Measurements from ENCODE around the gene IFITM10.
"Not testable (repeated sequence)": the region's sequence is repeated elsewhere in the genome, so short reads cannot be mapped to it uniquely, and the experiment has no call there.

Gene IFITM10

DNA sequence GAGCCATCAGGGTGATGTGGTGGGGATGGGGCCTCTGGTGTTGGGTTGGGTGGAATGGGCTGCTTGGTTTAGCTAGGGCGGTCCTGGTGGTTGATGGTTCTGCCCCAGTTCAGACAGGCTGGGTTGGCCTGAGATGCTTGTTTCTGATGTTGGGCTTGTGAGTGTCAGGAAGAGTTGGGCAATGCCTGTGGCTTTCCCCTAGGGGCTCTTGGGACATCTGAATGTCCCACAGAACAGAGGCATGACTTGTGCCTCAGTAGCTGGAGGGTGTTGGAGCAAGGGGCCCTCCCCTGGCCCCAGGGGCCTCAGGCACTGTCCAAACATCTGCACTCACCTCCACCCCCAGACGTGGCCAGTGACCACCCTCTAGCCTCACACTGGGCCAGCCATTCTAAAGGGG, 27.3 kb upstream of the IFITM10 start:
- DNase-seq (ENCODE audit: low spot score), result no peak

DNA sequence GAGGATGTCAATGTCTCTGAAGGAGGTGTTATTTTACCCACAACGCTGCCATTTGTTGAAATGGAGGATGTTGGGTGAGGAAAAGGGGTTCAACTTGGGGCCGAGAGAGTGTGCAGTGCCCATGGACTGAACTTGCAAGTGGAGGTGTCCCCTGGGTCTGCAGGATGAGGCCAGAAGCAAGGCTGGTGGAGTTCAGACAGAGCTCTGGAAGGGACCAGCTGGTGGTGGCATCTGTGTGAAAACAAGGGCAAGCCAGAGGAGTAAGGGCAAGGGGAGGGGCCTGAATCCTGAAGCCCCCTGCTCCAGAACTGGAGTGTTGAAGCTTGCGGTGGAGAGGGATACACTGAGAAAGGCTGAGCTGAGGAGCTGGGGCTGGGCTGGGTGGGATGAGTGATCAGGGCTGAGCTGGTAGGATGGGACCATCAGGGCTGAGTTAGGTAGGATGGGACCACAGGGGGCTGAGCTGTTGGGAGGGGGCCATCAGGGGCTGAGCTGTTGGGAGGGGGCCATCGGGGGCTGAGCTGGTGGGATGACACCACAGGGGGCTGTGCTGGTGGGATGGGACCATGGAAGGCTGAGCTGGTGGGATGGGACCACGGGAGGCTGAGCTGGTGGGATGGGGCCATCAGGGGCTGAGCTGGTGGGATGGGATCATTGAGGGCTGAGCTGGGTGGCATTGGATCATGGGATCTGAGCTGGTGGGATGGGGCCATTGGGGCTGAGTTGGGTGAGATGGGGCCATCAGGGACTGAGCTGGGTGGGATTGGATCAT, 26.7 kb upstream of the IFITM10 start:
- no peak for DNase-seq (ENCODE audit: low spot score)

DNA sequence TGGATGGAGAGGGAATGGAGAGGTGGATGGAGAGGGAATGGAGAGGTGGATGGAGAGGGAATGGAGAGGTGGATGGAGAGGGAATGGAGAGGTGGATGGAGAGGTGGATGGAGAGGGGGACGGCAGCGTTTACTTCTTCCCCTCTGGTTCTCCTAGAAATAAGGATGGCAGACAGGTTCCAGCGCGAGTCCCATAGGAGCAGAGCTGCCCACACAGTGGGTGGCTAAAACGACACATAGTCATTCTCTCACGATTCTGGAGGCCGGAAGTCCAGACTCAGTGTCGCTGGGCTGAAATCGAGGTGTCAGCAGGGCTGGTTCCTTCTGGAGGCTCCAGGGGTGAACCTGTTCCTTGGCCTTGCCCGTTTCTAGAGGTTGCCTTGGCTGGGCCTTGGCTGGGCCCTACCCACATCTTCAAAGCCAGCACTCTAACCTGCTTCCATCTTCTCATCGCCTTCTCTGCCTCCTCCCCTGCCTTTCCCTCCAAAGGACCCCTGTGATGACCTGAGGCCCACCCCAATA, 26.0 kb upstream of the IFITM10 start:
- no peak for DNase-seq (ENCODE audit: low spot score)

DNA sequence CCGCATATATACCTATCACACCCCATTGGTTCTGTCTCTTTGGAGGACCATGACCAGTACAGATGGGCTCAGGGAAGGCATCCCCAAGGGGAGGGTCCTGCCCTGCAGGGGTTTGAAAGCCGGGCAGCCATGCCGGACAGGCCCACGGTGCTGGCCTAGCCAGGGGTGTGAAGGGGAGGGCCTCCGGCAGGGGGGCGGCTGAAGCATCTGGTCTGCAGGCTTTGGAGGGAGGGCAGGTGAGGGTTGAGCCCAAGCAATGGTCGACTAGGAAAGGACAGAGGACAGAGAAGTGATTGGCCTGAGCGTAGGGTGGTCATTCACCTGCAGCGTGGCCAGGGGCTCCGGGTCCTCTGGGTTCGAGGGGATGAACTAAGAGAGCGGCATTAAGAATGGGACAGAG, 24.5 kb upstream of the IFITM10 start:
- DNase-seq (ENCODE audit: low spot score), result no peak

DNA sequence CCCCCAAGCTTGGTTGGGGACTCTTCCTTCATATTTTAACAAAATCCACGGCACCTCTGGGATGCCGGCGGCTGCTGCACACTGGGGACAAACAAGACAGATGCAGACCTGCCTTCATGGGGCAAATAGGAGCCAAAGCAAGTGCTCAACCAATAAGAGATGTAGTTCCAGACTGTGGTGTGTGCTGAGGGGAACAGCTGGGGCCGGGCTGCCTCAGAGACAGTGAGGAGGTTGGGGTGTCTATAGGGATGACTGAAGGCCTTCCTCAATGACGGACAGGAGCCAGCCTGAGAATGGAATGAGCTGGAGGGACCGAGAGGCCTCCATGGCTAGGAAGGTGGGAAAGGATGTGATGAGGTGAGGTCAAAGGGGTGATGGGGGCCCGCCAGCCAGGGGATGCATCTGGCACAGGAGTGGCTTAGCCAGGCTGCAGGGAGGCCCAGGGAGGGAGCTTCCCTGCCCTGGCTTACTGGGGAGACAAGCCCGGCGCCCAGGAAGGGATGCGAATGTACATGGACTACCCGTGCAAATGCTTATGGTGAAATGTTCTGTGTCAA, 23.7 kb upstream of the IFITM10 start:
- DNase-seq (ENCODE audit: low spot score), result no peak

DNA sequence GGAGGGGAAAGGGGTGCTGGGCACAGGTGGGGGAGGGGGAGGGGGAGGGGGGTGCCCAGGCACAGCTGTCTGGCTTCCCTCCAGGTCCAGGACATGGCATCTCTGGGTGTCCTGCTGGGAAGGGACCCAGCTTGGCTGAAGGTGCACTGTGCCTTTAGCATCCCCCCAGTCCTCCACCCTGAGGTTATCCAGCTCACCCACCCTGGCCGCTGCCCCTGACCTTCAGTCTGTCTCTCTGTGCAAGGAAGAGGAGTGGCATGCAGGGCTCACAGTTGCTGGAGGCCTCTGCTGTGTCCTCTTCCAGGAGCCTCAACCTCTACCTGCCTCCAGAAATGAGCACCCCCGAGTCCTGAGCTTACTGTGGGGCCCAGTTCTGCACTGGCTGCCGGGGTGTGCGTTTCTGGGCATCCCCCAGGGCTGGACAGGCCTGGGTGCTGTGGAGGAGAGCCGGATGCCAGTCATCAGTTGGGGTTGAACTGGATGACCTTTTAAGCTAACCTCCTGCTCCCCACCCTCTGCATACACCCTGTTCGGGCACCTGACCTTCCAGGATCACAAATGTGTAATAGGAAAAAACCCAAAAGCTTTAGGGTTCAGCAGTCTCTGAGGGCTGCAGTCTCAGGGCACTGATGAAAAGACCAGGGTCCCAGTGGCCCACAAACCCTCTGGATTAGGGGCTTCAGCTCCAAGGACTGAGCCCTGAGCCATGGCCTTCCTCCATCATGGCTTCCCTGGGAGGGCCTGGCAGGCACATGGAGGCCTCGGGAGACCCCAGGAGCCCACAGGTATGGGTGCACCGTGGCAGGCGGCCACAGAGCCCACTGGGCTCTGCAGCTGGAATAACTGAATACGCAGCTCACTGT, 23.0 kb upstream of the IFITM10 start:
- DNase-seq (ENCODE audit: low spot score), result no peak

DNA sequence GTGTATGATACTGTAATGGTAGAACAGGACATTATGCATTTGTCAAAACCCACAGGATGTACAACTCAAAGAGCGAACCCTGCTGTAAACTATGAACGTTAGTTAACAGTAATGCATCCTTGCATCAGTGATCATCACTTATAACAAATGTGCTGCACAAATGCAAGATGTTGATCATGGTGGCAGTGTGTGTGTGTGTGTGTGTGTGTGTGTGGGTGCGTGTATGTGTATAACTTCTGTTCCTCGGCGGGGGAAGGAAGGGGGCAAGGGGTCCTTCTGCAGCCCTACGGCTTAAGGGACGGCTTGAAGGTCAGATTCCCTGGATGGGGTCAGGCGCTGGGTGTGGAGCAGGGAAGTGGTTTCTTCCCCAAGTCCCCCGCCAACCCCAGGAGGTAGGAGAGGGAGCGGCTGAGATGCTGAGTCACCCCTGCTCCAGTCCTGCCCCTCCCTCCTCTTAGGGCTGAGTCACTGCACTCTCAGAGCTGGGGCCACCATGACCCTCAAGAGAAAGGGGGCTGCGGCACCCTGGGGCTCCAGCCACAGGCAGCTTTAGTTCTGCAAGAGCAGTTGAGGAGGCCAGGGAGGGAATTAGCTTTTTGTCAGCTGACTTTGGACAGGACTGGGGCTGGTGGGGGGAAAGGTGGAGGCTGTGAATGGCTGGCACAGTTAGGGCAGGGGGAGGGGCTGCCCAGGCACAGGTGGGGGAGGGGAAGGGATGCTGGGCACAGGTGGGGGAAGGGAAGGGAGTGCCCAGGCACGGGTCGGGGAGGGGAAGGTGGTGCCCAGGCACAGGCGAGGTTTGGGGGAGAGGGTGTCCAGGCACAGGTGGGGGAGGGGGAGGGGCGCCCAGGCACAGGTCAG, 22.1 kb upstream of the IFITM10 start:
- no peak for DNase-seq (ENCODE audit: low spot score)

DNA sequence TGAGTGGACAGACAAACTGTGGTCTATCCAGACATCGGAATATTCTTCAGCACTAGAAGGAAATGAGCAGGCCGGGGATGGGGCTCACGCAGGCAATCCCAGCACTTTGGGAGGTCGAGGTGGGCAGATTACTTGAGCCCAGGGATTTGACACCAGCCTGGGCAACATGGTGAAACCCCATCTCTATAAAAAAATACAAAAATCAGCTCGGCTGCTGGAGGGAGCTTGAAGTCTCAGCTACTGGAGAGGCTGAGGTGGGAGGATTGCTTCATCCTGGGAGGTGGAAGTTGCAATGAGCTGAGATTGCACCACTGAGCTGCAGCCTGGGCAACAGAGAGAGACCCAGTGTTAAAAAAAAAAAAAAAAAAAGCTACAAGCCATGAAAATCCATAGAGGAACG, 21.3 kb upstream of the IFITM10 start:
- DNase-seq (ENCODE audit: low spot score), result no peak

DNA sequence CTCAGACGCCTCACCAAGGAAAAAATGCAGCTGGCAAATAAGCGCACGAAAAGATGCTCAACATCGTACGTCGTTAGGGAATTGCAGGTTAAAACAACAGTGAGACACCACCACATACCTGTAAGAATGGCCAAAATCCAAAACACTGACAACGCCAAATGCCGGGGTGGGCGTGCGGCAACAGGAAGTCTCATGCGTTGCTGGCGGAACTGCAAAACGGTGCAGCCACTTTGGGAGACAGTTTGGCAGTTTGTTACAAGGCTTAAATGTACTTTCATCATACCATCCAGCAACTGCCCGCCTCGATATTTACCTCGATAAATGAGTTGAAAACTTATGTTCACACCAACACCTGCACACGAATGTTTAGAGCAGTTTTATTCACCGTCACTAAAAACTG, 20.9 kb upstream of the IFITM10 start:
- DNase-seq (ENCODE audit: low spot score), result no peak

DNA sequence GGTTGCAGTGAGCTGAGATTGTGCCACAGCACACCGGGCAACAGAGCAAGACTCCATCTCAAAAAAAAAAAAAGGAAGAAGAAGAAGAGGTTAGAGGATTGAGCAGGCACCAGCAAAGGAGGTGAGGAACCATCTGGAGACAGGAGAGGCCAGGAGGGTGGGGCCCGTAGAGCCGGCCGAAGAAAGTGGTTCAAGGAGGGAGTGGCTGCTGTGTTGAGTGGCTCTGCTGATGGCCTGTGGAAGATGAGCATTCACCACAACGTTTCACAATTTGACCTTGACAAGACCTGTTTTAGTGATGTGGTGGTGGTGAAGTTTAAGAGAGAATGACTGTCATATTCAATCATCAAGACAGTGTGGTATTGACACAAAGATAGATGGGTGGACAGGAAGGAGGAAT, 20.1 kb upstream of the IFITM10 start:
- no peak for DNase-seq (ENCODE audit: low spot score)

DNA sequence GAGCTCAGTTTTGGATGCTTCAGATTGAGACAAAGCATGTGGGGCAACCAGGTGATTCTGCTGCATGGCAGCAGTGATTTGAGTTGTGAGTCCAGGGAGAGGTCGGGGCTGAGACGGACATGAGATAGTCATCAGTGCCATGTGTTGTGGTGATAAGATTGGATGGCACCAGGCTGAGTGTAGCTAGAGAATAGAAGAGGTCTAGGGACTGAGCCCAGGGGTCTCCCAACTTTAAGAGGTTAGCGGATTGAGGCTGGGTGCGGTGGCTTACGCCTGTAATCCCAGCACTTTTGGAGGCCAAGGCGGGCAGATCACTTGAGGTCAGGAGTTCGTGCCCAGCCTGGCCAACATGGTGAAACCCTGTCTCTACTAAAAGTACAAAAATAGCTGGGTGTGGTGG, 19.7 kb upstream of the IFITM10 start:
- no peak for DNase-seq (ENCODE audit: low spot score)

DNA sequence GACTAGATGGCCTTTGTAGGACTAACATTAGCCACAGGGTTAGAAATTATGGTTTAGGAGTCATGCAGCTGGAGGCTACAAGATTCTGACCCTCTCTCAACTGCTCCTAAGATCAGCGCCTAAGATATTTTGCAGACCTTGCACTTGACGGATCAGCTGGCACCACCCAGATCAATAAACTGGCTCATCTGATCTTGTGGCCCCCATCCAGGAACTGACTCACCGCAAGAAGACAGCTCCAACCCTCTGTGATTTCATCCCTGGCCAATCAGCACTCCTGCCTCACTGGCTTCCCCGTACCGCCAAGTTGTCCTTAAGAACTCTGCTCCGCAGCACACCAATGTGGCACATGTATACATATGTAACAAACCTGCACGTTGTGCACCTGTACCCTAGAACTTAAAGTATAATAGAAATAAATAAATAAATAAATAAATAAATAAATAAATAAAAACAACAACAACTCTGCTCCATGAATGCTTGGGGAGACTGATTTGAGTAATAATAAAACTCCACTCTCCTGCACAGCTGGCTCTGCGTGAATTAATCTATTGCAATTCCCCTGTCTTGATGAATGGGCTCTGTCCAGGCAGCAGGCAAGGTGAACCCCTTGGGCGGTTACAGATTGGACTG, 19.0 kb upstream of the IFITM10 start:
- not testable (repeated sequence) for DNase-seq (ENCODE audit: low spot score)

DNA sequence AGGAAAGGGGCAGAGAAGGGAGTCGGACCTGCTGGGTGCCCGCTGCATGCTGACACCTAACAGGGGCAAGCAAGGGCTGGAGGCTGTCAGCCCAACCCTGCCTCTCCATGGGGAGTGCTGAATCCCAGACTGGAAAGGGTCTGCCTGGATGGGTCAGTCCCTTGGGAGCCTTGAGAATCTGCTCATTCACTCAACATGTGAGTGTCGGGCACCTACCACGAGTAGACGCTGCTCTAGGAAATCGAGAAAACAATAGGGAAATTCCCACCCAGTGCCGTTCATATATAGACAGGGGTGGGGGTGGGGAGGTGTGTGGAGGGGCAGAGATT, 17.7 kb upstream of the IFITM10 start:
- DNase-seq (ENCODE audit: low spot score), result no peak

DNA sequence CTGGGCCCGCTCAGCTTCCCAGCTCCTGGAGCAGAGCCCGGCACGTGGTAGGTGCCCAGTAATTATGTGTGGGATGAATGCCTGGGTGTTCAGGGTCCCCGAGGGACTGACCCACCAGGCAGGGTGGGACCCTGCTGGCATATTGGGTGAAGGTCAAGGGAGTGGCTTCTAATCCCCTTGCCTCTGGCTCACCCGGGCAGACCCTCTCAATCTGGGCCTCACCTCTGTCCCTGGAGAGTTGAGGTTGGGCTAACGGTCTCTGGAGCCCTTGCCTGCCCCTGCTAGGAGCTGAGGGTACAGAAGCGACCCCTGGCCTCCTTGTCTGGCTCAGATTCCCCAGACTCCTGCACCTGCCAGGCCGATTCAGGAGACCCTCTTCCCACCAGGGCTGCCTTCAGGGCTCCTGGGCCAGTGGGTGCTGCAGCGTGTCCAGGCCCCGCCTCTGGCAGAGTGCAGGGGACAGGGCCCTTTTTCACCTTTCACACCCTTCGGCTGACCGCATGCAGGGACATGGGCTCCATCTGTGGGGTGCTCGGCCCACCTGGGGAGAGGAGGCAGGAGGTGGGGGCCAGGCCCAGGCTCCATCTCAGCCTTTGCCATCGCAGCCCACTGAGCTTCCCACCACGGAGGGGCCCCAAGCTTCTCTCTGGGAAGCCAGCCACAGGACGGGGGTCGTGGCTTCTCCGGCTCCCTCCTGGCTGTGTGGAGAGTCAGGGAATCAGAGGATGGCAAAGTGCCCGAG, 17.2 kb upstream of the IFITM10 start:
- no peak for DNase-seq (ENCODE audit: low spot score)

DNA sequence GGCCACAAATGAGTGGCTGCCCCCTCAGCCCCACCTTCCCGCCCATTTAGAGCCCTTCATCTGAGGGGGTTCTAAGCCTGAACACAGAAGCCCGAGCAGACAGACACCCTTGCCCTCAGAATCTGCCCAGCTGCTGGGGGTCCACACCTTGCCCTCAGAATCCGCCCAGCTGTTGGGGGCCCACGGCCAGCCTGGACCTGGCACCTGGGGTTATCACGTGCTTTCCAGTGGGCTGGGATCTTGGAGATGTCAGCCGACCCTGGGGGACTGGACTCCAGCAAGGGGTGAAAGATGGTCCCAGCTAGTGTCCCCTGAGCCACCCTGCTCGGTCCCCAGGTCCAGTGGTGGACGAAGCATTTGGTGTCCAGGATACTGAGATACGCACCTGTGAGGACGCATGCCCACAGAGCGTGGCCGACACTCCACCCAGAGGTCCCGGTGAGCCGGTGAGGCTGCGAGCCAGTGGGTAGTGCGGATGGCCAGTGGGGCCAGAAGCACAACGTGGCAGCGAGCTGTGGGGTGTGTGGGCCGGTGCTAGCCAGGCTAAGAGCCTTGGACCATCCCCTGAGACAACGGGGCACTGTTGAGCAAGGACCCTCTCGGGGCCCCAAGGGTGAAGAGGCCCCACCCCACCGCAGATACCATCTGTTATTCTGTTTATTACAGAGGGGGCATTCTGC, 16.5 kb upstream of the IFITM10 start:
- DNase-seq (ENCODE audit: low spot score), result no peak

DNA sequence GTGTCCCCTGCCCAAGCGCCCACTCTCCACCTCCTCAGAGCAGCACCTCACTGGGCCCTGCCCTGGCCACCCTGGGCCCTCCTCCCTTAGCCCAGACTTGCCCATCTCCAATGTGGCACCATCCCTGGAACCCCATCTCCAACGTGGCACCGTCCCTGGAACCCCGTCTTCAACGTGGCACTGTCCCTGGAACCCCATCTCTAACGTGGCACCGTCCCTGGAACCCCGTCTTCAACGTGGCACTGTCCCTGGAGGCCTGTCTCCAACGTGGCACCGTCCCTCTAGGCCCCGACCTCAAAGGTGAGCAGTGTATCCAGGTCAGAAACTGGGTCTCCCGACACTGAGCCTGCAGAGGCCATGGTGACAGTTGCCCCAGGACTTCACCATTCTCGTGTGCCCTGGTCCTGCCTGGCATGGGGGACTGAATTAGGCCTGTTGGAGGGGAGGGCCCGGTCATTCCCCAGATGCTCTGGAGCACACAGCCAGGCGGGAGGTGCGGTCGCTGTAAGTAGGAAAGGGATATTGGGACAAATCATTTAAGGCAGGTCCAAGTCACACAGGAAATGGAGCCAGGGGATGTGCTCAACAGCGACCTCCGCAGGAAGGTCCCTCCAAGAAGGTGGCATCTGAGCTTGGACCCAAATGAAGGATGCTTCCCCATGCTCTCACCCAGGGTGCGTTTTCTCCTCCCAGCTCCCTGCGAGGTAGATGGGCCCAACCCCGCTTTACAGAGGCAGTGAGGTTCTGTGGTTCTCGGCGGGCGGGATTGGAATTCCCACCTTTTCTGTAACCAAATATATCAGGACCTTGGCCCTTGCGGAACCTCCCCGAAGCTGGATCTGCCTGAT, 15.7 kb upstream of the IFITM10 start:
- no peak for DNase-seq (ENCODE audit: low spot score)

DNA sequence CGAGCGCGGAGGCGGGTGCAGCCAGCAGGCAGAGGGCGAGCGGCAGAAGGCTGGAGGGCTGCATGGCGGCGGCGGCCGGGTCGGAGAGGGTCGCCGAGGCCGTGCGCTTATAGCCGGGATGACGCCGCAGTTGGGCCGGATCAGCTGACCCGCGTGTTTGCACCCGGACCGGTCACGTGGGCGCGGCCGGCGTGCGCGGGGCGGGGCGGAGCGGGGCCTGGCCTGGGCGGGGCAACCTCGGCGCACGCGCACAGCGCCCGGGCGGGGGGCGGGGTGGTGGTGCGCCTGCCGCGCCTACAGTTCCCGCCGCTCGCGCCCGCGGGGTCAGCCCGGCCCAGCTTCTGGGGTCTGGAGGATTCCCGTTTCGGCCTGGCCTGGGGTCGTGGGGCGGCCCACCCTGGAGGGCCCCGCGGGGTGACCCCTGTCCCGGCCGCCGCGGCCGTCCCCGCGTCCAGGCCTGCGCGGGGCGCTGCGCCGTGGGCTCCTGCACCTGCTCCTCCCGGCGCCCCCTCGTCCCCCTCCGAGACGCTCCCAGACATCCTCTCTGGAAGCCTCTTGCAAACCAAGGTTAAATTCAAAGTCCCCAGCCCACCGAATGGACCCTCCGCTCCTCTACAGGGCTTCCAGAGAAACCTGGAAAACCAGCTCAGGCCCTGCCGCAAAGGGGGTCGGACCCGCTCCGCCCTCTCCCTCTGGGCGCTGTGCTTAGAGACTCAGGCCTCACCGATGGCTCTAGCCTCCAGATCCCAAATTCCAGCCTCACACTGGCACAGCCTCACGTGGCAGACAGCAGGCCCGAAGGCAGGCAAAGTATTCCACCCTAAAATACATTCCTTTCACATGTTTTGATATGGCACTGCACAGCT, 13.6 kb upstream of the IFITM10 start, which contains the start of gene CTSD:
TSS of gene CTSD (minus strand) at position 132 of the 866 bp plus-strand sequence. CDS start at position 64, 68 bp downstream.
- DNase-seq (ENCODE audit: low spot score), result peak; percentile 70

DNA sequence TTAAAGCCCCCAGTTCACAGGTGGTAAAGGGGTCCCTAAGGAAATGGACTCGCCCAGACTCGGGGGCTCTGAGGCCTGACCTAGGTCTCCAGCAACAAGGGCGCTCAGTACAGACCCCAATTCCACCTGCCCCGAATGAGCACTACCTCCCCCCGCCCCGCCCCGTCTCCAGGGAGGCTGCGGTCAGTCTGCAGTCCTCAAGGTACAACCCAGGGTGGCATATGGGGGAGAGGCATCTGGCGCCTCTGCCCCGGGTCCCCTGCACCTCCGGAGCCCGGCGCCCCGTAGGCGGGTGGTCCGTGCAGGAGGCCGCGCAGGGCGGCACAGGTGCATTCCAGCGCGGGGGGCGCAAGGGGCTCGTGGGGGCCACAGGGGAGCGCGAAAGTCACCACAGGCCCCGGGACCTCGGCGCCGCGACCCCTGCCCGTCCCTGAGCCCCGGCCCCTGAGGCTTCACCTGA, 13.0 kb upstream of the IFITM10 start:
- no peak for DNase-seq (ENCODE audit: low spot score)
